Gastroesophageal sphincter (tissue), 4 donors: ENCODE measurements around the gene CASQ2. TPM values are rescaled to one million over a fixed set of nuclear protein-coding genes. Genes with fewer than 3 reads are reported as not detected.
A peak's percentile ranks its signal among the peaks of the same experiment; 100 is the strongest.

Experiments used
- ATAC-seq: fragments of 150-250 bp; one replicate; pipeline ENCODE4 v1.9.1; 2016; ENCODE audit warnings: mild to moderate bottlenecking, moderate library complexity
- H3K27ac ChIP-seq, 4 donors: fragments of 200-600 bp; sonication (generic) in 3 of 4; 1 replicate in 3 of 4; 2 replicates in 1 of 4; pipeline ENCODE4 v1.5.1; 2016 to 2019
- H3K27me3 ChIP-seq: fragments of 200-600 bp; sonication (generic); one replicate; pipeline ENCODE4 v1.5.1; 2019
- H3K36me3 ChIP-seq, 2 donors: fragments of 200-600 bp; sonication (generic); one replicate each; pipeline ENCODE4 v1.5.1; 2019; ENCODE audit warnings: control low read depth in 1 of 2
- H3K4me1 ChIP-seq, 3 donors: fragments of 200-600 bp; sonication (generic); 1 replicate in 2 of 3; 2 replicates in 1 of 3; pipeline ENCODE4 v1.5.1; 2016 to 2019; ENCODE audit warnings: control low read depth in 2 of 3
- H3K4me3 ChIP-seq, 2 donors: fragments of 200-600 bp; sonication (generic); one replicate each; pipeline ENCODE4 v1.5.1; 2019; ENCODE audit warnings: mild to moderate bottlenecking in 1 of 2, moderate library complexity in 1 of 2
- H3K9me3 ChIP-seq, 3 donors: fragments of 200-600 bp; sonication (generic); one replicate each; pipeline ENCODE4 v1.5.1; 2017 to 2019; ENCODE audit warnings: control low read depth in 2 of 3
- EP300 ChIP-seq: sonication (generic); formaldehyde crosslinking; IDR thresholded peaks from one replicate; pipeline ENCODE4 v1.6.1; 2017; ENCODE audit warnings: antibody characterized with exemption, mild to moderate bottlenecking
- POLR2A ChIP-seq, 2 donors: fragments of 450-650 bp; IDR thresholded peaks; one replicate each; pipeline ENCODE4 v1.6.1; 2017; ENCODE audit warnings: antibody characterized with exemption in 2 of 2, mild to moderate bottlenecking in 2 of 2, moderate library complexity in 1 of 2
- POLR2AphosphoS5 ChIP-seq: sonication (generic); formaldehyde crosslinking; IDR thresholded peaks from one replicate; pipeline ENCODE4 v1.6.1; 2017; ENCODE audit warnings: antibody characterized with exemption
- WGBS, 2 donors: methylation state at CpG; one replicate each; pipeline ENCODE4 v1.1.5; 2018; ENCODE audit warnings: low coverage in 1 of 2; 5-methylcytosine and 5-hydroxymethylcytosine counted together
- total RNA-seq, 4 donors: library from RNA; depleted of rRNA; stranded (reverse); fragments of >200 nt; gene quantifications; one replicate each; pipeline ENCODE4 v1.1.0, GENCODE V29; 2016
- TF ChIP-seq, protein P1 (sequence below), 4 experiments: fragments of 200-600 bp in 2 of 4; fragments of 450-650 bp in 2 of 4; sonication (generic) in 1 of 4; IDR thresholded peaks; one replicate each; pipeline ENCODE4 v1.5.1; 2017 to 2019; ENCODE audit warnings: antibody characterized with exemption in 4 of 4, mild to moderate bottlenecking in 2 of 4, moderate library complexity in 2 of 4

Gene CASQ2
- total RNA-seq, 4 donors from 2014 or later, result 86.2 to 147 (median 133) TPM

- no peak overlapping the region for H3K4me3 ChIP-seq
- no peak for ATAC-seq
- TF ChIP-seq POLR2A (IDR thresholded peaks at IDR 0.05) (no peak), EP300 (no peak), POLR2AphosphoS5 (no peak)
- TF ChIP-seq, protein P1, sequence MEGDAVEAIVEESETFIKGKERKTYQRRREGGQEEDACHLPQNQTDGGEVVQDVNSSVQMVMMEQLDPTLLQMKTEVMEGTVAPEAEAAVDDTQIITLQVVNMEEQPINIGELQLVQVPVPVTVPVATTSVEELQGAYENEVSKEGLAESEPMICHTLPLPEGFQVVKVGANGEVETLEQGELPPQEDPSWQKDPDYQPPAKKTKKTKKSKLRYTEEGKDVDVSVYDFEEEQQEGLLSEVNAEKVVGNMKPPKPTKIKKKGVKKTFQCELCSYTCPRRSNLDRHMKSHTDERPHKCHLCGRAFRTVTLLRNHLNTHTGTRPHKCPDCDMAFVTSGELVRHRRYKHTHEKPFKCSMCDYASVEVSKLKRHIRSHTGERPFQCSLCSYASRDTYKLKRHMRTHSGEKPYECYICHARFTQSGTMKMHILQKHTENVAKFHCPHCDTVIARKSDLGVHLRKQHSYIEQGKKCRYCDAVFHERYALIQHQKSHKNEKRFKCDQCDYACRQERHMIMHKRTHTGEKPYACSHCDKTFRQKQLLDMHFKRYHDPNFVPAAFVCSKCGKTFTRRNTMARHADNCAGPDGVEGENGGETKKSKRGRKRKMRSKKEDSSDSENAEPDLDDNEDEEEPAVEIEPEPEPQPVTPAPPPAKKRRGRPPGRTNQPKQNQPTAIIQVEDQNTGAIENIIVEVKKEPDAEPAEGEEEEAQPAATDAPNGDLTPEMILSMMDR (IDR thresholded peaks at IDR 0.05), result no peak
- peaks cover 0 to 31% of the 10 kb centered on the region in 2 donors for H3K36me3 ChIP-seq
- H3K9me3 ChIP-seq, result no peaks in the 10 kb centered on the region
- H3K27ac ChIP-seq, result peak overlapping the region; percentile 26 to 74 (median 70)
- 45 to 67% methylated on average over 1 of the region's 1 CpG for WGBS, 2 donors
- H3K27me3 ChIP-seq, result no peaks in the 10 kb centered on the region
- peaks cover 0 to 36% (median 3%) of the 10 kb centered on the region in 3 donors for H3K4me1 ChIP-seq
These were observed 40.2 kb downstream of the CASQ2 start for GRCh38 chr1:115728341-115728740.

DNA sequence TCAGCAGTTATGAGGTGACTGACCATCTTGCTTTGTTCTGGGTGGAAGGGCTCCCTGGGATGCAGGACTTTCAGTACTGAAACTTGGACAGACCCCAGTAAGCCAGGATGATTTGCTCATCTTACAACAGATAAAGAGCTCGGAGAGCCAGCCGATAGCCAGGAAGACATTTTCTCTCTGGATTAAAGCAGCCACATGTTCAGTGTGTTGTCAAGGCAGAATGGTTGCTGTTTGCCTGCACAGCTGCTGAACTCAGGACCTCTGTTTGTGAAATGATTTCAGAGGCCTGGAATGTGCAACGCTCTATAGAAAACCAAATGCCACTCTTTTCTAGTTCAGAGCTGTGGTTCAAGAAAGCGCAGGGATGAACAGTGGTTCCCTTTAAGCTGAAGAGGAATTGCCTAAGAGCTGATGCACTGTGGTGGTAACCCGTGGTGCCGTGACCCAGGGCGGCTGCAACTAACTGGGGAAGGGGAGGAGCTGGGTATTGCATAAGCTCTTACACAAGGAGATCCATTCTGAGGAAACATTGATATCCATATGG, 40.7 kb downstream of the CASQ2 start:
- WGBS, 2 donors, result 30% methylated on average over 6 of the region's 7 CpGs; no CpG with 5 or more reads in 1 of the 2 donors
- Histone ChIP-seq H3K4me1 (peaks cover 0 to 36% (median 3%) of the 10 kb centered on the region in 3 donors), H3K27ac (peak overlapping the region; percentile 61 to 74 (median 70)), H3K27me3 (no peaks in the 10 kb centered on the region), H3K36me3 (peaks cover 0 to 31% of the 10 kb centered on the region in 2 donors), H3K4me3 (no peak overlapping the region), H3K9me3 (no peaks in the 10 kb centered on the region)
- ATAC-seq, result peak; percentile 95
- no peak for TF ChIP-seq POLR2A (IDR thresholded peaks at IDR 0.05)
- no peak for TF ChIP-seq EP300
- TF ChIP-seq POLR2AphosphoS5, result peak; percentile 63
- TF ChIP-seq, protein P1 (IDR thresholded peaks at IDR 0.05), result no peak

- H3K27ac ChIP-seq, result peak overlapping the region in 3 of 4 donors; percentile 69 to 74 (median 72)
- no peak for ATAC-seq
These were observed 41.9 kb downstream of the CASQ2 start for GRCh38 chr1:115726570-115726969.

GRCh38 chr1:115726161-115726560, 42.4 kb downstream of the CASQ2 start:
- H3K36me3 ChIP-seq, result peaks cover 0 to 26% of the 10 kb centered on the region in 2 donors
- TF ChIP-seq EP300 (no peak), POLR2A (IDR thresholded peaks at IDR 0.05) (no peak), POLR2AphosphoS5 (no peak)
- TF ChIP-seq, protein P1 (IDR thresholded peaks at IDR 0.05), result no peak
- H3K4me1 ChIP-seq, result peaks cover 0 to 36% (median 3%) of the 10 kb centered on the region in 3 donors
- no peaks in the 10 kb centered on the region for H3K9me3 ChIP-seq
- no peak overlapping the region for H3K4me3 ChIP-seq
- 38 to 69% methylated on average over 1 to 2 of the region's 3 CpGs for WGBS, 2 donors
- peak overlapping the region in 3 of 4 donors; percentile 69 to 74 (median 72) for H3K27ac ChIP-seq
- no peak for ATAC-seq
- H3K27me3 ChIP-seq, result no peaks in the 10 kb centered on the region

More at GRCh38 chr1:115726570-115726969, 41.9 kb downstream of the CASQ2 start:
- H3K4me3 ChIP-seq, result no peak overlapping the region
- H3K9me3 ChIP-seq, result no peaks in the 10 kb centered on the region
- TF ChIP-seq POLR2A (IDR thresholded peaks at IDR 0.05) (no peak), POLR2AphosphoS5 (no peak), EP300 (no peak)
- TF ChIP-seq, protein P1 (IDR thresholded peaks at IDR 0.05), result no peak
- no peaks in the 10 kb centered on the region for H3K27me3 ChIP-seq
- H3K36me3 ChIP-seq, result peaks cover 0 to 28% of the 10 kb centered on the region in 2 donors
- H3K4me1 ChIP-seq, result peaks cover 0 to 36% (median 3%) of the 10 kb centered on the region in 3 donors

- TF ChIP-seq POLR2AphosphoS5 (no peak), EP300 (no peak), POLR2A (IDR thresholded peaks at IDR 0.05) (no peak)
- TF ChIP-seq, protein P1 (IDR thresholded peaks at IDR 0.05), result no peak
- Histone ChIP-seq H3K27me3 (no peaks in the 10 kb centered on the region), H3K4me1 (peaks cover 0 to 36% (median 3%) of the 10 kb centered on the region in 3 donors), H3K4me3 (no peak overlapping the region), H3K36me3 (peaks cover 0 to 32% of the 10 kb centered on the region in 2 donors), H3K27ac (peak overlapping the region in 3 of 4 donors; percentile 3 to 72 (median 69)), H3K9me3 (no peaks in the 10 kb centered on the region)
- WGBS, 2 donors, result 33 to 40% methylated on average over 1 of the region's 2 CpGs
- no peak for ATAC-seq
These were observed 42.9 kb downstream of the CASQ2 start for GRCh38 chr1:115725600-115725999.
